IPS-15b (cell line): Measurements from ENCODE around the gene VPS8.

ENCODE experiments used
- H3K27me3 ChIP-seq: one replicate; pipeline ENCODE4 v1.6.1; 2013; ENCODE audit warnings: low read length; ENCODE audit not compliant: control insufficient read depth, insufficient read depth
- H3K36me3 ChIP-seq: one replicate; pipeline ENCODE4 v1.6.1; 2013; ENCODE audit warnings: low read length; ENCODE audit not compliant: control insufficient read depth, insufficient read depth
- H3K4me1 ChIP-seq: one replicate; pipeline ENCODE4 v1.6.1; 2013; ENCODE audit warnings: mild to moderate bottlenecking, low read length; ENCODE audit not compliant: control insufficient read depth, insufficient read depth
- H3K4me3 ChIP-seq: one replicate; pipeline ENCODE4 v1.5.1; 2013; ENCODE audit warnings: low read depth, low read length
- H3K9ac ChIP-seq: one replicate; pipeline ENCODE4 v1.6.1; 2013; ENCODE audit warnings: low read depth, mild to moderate bottlenecking, low read length
- H3K9me3 ChIP-seq: one replicate; pipeline ENCODE4 v1.6.1; 2013; ENCODE audit warnings: mild to moderate bottlenecking, low read length; ENCODE audit not compliant: control insufficient read depth, insufficient read depth

VPS8 gene

DNA sequence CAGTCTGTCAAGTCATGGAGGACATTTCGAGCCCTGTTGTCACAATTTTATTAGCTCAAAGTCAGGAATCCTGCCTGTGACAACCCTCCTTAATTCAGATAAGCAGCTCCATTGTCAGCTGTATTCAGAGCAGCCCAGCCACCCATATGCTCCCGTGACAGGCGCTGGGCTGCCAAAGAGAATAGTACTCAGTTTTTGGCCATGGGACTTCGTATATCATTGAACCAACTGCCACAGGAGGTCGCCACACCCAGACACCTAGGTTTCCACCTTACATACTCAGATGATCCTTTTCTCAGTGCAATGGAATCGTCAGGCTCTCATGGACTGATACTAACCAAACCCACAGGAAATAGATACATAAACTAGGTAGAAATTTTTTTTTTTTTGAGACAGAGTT lies 240.7 kb downstream of the VPS8 start:
- Histone ChIP-seq H3K9ac (no peak overlapping the region), H3K36me3 (peaks cover 2% of the 10 kb centered on the region), H3K9me3 (no peaks in the 10 kb centered on the region)

DNA sequence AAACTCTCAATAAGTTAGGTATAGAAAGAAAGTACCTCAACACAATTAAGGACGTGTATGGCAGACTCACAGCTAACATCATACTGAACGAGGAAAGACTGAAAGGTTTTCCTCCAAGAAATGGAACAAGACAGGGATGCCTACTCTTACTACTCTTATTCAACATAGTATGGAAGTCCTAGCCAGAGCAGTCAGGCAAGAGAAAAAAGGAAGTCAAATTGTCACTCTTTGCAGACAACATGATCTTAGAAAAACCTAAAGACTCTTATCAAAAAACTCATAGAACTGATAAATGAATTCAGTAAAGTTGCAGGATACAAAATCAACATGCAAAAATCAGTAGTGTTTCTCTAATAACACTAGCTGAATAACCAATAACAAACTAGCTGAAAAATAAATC lies 244.9 kb downstream of the VPS8 start:
- peaks cover 2% of the 10 kb centered on the region for H3K9me3 ChIP-seq
- no peak overlapping the region for H3K9ac ChIP-seq
- no peaks in the 10 kb centered on the region for H3K4me1 ChIP-seq
- H3K27me3 ChIP-seq: no peaks in the 10 kb centered on the region
- no peak overlapping the region for H3K4me3 ChIP-seq
- no peaks in the 10 kb centered on the region for H3K36me3 ChIP-seq

More for the DNA sequence above, 240.7 kb downstream of the VPS8 start:
- Histone ChIP-seq H3K4me3 (no peak overlapping the region), H3K4me1 (no peaks in the 10 kb centered on the region), H3K27me3 (no peaks in the 10 kb centered on the region)

DNA sequence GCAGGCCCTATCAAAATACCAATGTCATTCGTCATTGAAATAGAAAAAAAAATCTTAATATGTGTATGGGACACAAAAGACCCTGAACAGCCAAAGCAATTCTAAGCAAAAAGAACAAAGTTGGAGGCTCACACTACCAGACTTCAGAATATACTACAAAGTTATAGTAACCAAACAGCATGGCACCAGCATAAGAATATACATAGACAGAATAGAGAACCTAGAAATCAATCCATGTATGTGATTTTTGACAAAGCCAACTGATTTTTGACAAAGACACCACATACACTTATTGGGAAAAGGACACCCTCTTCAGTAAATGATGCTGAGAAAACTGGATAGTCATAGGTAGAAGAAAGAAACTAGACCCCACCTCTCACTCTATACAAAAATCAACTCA lies 245.9 kb downstream of the VPS8 start:
- Histone ChIP-seq H3K9me3 (peaks cover 2% of the 10 kb centered on the region), H3K9ac (no peak overlapping the region), H3K36me3 (no peaks in the 10 kb centered on the region), H3K27me3 (no peaks in the 10 kb centered on the region), H3K4me1 (no peaks in the 10 kb centered on the region), H3K4me3 (no peak overlapping the region)

DNA sequence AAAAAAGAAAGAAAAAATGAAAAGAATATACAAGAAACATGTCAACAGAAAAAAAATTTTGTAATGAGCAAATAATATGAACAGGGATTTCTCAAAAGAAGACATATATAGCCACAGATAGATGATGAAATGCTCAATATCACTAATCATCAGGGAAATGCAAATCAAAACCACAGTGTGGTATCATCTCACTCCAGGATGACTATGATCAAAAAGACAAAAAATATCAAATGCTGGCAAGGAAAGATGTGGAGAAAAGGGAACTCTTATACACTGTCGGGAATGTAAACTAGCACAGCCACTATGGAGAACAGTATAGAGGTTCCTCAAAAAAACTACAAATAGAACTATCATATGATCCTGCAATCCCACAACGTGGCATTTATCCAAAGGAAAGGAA lies 246.8 kb downstream of the VPS8 start:
- Histone ChIP-seq H3K4me3 (no peak overlapping the region), H3K27me3 (no peaks in the 10 kb centered on the region), H3K9me3 (peaks cover 2% of the 10 kb centered on the region), H3K9ac (no peak overlapping the region), H3K36me3 (no peaks in the 10 kb centered on the region), H3K4me1 (no peaks in the 10 kb centered on the region)

DNA sequence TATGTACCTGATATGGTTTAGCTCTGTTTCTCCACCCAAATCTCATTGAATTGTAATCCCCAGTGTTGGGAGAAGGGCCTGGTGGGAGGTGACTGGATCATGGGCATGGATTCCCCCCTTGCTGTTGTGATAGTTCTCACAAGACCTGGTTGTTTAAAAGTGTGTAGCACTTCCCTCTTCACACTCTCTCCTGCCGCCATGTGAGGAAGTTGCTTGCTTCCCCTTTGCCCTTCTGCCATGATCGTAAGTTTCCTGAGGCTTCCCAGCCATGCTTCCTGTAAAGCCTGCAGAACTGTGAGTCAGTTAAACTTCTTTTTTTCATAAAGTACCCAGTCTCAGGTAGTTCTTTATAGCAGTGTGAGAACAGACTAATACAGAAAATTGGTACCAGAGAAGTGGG lies 247.8 kb downstream of the VPS8 start:
- Histone ChIP-seq H3K9ac (no peak overlapping the region), H3K27me3 (no peaks in the 10 kb centered on the region)

DNA sequence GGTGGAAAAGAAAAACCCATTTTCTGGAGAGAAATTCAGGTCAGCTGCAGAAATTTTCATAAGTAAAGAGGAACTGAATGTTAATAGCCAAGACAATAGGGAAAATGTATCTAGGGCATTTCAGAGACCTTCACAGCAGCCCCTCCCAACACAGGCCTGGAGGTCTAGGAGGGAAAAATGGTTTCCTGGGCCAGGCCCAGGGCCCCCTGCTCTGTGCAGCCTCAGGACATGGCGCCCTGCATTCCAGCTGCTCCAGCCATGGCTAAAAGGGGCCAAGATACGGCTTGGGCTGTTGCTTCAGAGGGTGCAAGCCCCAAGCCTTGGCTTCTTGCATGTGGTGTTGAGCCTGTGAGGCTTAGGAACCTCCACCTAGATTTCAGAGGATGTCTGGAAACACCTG lies 248.7 kb downstream of the VPS8 start:
- Histone ChIP-seq H3K4me1 (no peaks in the 10 kb centered on the region), H3K9me3 (peaks cover 2% of the 10 kb centered on the region), H3K9ac (no peak overlapping the region), H3K4me3 (no peak overlapping the region), H3K27me3 (no peaks in the 10 kb centered on the region), H3K36me3 (no peaks in the 10 kb centered on the region)

More for the DNA sequence above, 247.8 kb downstream of the VPS8 start:
- Histone ChIP-seq H3K36me3 (no peaks in the 10 kb centered on the region), H3K4me3 (no peak overlapping the region), H3K9me3 (peaks cover 2% of the 10 kb centered on the region), H3K4me1 (no peaks in the 10 kb centered on the region)

DNA sequence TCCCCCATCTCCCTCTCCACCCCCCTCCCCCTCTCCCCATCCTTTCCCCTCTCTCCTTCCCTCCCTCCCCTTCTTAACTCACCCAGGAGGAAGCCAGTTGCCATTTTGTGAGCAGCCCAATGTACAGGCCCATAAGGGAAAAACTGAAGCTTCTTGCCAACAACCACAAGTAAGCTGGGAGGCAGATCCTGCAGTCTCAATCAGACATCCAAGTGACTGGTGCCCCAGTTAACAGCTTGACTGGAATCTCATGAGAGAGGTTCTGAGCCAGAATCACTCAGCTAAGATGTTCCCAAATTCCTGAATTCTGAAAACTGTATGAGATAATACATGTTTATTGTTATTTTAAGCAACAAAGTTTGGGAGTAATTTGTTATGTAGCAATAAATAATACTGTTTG lies 250.2 kb downstream of the VPS8 start:
- H3K4me3 ChIP-seq: no peak overlapping the region
- no peaks in the 10 kb centered on the region for H3K27me3 ChIP-seq
- no peak overlapping the region for H3K9ac ChIP-seq
- H3K36me3 ChIP-seq: no peaks in the 10 kb centered on the region
- H3K9me3 ChIP-seq: peaks cover 2% of the 10 kb centered on the region
- H3K4me1 ChIP-seq: no peaks in the 10 kb centered on the region

DNA sequence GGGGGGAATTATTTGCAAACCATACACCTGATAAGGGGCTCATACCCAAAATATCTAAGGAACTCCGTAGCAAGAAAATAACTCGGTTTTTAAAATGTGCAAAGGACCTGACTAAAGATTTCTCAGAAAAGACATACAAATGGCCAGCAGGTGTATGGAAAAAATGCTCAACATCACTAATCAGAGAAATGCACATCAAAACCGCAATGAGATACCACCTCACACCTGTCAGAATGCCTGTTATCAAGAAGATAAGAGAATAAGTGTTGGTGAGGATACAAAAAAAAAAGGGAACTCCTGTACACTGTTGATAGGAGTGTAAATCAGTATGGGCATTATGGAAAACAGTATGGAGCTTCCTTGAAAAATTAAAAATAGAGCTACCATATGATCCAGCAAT lies 251.5 kb downstream of the VPS8 start:
- no peak overlapping the region for H3K9ac ChIP-seq
- H3K4me1 ChIP-seq: no peaks in the 10 kb centered on the region
- no peak overlapping the region for H3K4me3 ChIP-seq
- H3K9me3 ChIP-seq: peaks cover 2% of the 10 kb centered on the region
- no peaks in the 10 kb centered on the region for H3K36me3 ChIP-seq
- H3K27me3 ChIP-seq: no peaks in the 10 kb centered on the region

DNA sequence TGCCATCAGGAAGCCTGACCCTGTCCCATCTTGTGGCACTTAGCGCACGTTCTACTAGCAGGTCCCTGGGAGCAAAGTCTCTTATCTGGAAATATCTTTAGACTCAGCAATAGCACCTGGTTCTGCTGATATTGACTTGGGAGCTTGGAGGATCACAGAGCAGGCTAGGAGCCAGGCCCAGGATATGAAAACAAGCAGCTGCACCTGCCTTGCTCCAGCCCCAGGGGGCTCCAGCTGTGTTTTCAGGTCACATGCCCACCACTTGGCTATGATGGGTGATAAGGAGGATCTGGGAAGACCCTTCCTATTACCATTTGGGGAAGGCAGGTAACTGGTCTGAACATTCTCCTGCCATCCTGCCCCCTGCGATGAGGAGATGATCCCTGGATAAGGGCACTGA lies 253.1 kb downstream of the VPS8 start:
- Histone ChIP-seq H3K9me3 (no peaks in the 10 kb centered on the region), H3K9ac (no peak overlapping the region), H3K27me3 (no peaks in the 10 kb centered on the region), H3K4me1 (peaks cover under 1% of the 10 kb centered on the region), H3K4me3 (no peak overlapping the region), H3K36me3 (no peaks in the 10 kb centered on the region)

DNA sequence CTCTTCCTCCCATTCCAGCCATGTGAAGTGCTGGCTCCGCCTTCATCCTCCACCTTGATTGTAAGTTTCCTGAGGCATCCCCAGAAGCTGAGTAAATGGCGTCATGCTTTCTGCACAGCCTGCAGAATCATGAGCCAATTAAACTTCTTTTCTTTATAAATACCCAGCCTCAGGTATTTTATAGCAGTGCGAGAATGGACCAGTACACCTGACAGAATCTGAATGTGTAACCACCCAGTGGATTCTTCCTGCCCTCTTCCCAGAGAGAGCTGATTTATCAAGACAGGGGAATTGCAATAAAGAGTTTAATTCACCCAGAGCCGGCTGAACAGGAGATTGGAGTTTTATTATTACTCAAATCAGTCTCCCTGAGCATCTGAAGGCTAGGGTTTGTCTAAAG lies 254.3 kb downstream of the VPS8 start:
- Histone ChIP-seq H3K27me3 (no peaks in the 10 kb centered on the region), H3K4me1 (peaks cover 8% of the 10 kb centered on the region), H3K9me3 (no peaks in the 10 kb centered on the region), H3K36me3 (no peaks in the 10 kb centered on the region), H3K9ac (no peak overlapping the region), H3K4me3 (no peak overlapping the region)

DNA sequence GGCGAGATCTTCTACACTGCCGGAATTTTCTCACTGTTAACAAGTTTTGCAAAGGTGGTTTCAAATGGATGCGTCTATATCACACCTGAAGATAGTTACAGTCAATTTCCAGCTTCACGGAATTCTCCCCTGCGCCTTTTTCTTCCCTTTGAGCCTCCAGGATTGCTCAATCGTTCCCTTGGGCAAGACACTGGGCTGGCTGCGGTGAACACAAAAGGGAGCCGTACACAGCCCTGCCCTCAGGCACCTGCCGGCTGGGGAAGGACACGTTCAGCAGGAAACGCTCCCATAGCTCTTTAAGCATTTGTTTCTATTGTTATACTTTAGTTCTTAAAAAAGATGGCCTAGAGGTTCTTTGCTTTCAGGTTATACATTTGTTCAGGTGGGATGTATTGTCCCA lies 255.2 kb downstream of the VPS8 start:
- Histone ChIP-seq H3K9ac (no peak overlapping the region), H3K36me3 (no peaks in the 10 kb centered on the region), H3K9me3 (no peaks in the 10 kb centered on the region), H3K4me3 (no peak overlapping the region), H3K27me3 (no peaks in the 10 kb centered on the region), H3K4me1 (peaks cover 8% of the 10 kb centered on the region)

DNA sequence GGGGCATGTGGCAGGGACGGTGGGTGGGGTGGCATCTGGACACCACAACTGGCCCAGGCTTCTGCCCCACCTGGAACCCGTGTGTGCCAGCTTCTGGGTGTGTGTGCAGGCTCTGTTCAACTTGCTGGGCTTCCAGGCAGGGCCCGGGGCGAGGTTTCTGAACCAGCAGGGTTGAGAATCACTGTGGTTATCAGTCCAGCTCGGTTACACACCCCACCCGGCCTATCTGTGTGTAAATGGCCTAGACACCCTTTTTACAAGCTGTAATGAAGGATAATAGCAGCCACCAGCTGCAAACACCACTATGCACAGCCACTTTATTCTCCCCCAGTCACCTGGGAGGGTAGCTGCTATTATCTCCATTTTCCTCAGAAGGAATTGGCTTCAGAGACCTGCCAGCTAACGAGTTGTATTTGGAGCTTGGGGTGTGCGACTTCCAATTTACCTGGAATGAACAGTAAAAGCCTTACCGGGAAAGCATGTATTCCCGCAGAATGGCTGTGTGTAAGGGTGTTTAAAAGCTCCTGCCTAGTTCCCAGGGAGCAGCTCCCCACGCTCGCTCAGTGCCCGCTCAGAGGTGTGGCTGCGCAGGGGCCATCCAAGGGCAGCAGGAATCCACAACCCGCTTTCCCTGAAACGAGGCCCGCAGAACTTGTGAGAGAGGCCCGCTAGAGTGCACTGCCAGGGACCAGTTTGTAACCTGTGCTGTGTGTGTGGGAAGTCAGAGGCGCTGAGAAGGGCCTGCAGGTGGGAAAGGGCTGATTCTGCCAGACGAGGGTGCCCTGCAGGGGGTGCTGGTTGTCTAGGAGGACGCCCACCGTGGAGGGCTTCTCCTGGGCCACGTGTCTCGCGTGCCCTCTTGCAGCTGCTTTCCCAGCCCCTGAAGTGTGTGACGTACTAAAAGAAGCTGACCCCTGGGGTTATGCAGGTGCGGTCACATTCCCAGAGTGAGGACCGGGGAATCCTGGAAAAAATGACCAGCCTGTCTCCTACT lies 257.4 kb downstream of the VPS8 start:
- Histone ChIP-seq H3K4me1 (peaks cover 8% of the 10 kb centered on the region), H3K27me3 (no peaks in the 10 kb centered on the region), H3K4me3 (no peak overlapping the region), H3K9me3 (no peaks in the 10 kb centered on the region), H3K36me3 (no peaks in the 10 kb centered on the region), H3K9ac (no peak overlapping the region)
